Measurements from ENCODE around the gene MAP4K1. TPM values are rescaled to one million over a fixed set of nuclear protein-coding genes. Genes with fewer than 3 reads are reported as not detected.

MAP4K1 gene
- total RNA-seq, 4 donors from 2014 or later: 0.31 to 0.97 (median 0.78) TPM; not detected in 1

DNA sequence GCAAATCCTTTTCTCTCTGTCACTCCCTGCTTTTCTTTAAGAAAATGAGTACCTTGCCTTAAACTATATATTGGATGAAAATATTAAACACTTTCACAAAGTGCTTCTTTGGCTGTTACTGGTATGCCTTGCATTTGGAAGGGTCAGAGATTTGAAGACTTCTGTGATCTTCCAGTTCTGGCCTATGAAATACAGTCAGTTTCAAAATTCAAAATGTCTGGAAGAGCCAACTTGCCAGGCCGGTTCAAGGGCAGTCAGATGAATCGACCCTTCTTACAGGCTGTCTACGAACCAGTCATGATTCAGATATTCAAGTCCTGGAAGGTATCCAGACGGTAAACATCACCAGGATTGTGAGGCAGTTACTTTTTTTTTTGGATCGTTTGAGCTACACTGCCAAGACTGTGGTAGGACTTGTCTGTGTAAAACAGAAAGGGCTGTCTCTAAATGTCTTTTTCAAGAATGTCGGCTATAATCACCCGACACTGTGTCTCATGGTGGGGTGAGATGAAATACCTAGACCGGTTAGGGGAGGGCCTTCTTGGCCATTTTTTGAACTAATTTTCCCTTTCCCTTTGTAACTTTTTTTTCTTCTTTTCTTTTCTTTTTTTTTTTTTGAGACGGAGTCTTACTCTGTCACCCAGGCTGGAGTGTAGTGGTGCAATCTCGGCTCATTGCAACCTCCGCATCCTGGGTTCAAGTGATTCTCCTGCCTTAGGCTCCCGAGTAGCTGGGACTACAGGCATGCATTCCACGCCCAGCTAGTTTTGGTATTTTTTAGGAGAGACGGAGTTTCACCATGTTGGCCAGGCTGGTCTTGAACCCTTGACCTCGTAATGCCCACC lies 40.9 kb upstream of the MAP4K1 start:
- Histone ChIP-seq H3K9me3 (no peaks in the 10 kb centered on the region), H3K4me1 (peaks cover 97 to 98% of the 10 kb centered on the region in 2 donors), H3K4me3 (peak overlapping the region in 2 of 4 donors; percentile 12 to 18), H3K27ac (peak overlapping the region; percentile 98 to 100 (median 99)), H3K36me3 (no peaks in the 10 kb centered on the region), H3K27me3 (no peaks in the 10 kb centered on the region)
- DNase-seq (peak in 1 of 2 donors; percentile 59), ATAC-seq (peak; percentile 74 to 79)
- in situ Hi-C loops (cut with MboI; ENCODE audit: low sequenced_read_pairs in 4 of 4) (loop anchor here in 1 of 4 donors (25.0 kb wide), 1 partner anchor 1154 kb away; no protein-coding TSS in a partner anchor), intact Hi-C loops (cut with DNase I; ENCODE audit: low total_unique reads) (loop anchor here (1.0 to 10.0 kb wide), 3 partner anchors 26 to 746 kb away; partner anchors contain the start of gene ZFP36)
- TF ChIP-seq POLR2A (IDR thresholded peaks at IDR 0.05): peak in 1 of 2 donors; percentile 7
- TF ChIP-seq, protein P1, sequence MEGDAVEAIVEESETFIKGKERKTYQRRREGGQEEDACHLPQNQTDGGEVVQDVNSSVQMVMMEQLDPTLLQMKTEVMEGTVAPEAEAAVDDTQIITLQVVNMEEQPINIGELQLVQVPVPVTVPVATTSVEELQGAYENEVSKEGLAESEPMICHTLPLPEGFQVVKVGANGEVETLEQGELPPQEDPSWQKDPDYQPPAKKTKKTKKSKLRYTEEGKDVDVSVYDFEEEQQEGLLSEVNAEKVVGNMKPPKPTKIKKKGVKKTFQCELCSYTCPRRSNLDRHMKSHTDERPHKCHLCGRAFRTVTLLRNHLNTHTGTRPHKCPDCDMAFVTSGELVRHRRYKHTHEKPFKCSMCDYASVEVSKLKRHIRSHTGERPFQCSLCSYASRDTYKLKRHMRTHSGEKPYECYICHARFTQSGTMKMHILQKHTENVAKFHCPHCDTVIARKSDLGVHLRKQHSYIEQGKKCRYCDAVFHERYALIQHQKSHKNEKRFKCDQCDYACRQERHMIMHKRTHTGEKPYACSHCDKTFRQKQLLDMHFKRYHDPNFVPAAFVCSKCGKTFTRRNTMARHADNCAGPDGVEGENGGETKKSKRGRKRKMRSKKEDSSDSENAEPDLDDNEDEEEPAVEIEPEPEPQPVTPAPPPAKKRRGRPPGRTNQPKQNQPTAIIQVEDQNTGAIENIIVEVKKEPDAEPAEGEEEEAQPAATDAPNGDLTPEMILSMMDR (IDR thresholded peaks at IDR 0.05 in 4 of 5, conservative IDR thresholded peaks at IDR 0.05 in 1 of 5): no peak

DNA sequence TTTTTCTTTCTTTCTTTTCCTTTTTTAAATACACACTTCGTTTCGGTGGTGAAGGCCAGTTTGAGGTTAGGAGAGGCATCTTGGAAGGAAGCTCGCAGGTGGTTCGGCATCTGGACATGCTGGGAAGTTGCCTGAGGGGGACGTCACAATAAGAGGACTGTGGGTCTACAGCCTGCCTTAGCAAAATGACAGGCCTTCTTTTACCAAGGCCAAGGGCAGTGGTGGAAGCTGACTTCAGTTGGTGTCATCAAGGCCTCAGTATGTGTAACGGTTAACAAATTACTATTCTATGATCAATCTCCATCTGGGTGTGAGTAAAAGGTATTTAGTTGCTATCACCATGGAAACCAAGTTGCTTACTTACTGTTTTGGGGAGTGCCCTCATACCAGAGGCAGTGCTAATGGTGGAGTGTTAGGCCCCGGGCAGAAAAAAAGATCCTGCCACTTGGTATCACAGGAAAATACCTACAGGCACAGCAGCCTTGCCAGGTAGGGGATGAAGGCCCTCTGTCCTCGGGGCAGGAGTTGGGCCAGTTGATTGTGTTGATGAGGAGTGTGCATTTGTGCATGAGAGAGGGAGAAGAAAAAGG lies 40.0 kb upstream of the MAP4K1 start:
- TF ChIP-seq POLR2A (IDR thresholded peaks at IDR 0.05): no peak
- TF ChIP-seq, protein P1 (IDR thresholded peaks at IDR 0.05 in 4 of 5, conservative IDR thresholded peaks at IDR 0.05 in 1 of 5): no peak
- peak overlapping the region; percentile 98 to 100 (median 99) for H3K27ac ChIP-seq
- no peaks in the 10 kb centered on the region for H3K9me3 ChIP-seq
- ATAC-seq: no peak
- intact Hi-C loops (cut with DNase I; ENCODE audit: low total_unique reads) (loop anchor here (1.0 to 10.0 kb wide), 3 partner anchors 27 to 747 kb away; partner anchors contain the start of gene ZFP36), in situ Hi-C loops (cut with MboI; ENCODE audit: low sequenced_read_pairs in 4 of 4) (loop anchor here in 1 of 4 donors (25.0 kb wide), 1 partner anchor 1155 kb away; no protein-coding TSS in a partner anchor)
- peaks cover 96 to 98% of the 10 kb centered on the region in 2 donors for H3K4me1 ChIP-seq
- H3K4me3 ChIP-seq: no peak overlapping the region
- no peaks in the 10 kb centered on the region for H3K27me3 ChIP-seq
- no peak for DNase-seq
- no peaks in the 10 kb centered on the region for H3K36me3 ChIP-seq

DNA sequence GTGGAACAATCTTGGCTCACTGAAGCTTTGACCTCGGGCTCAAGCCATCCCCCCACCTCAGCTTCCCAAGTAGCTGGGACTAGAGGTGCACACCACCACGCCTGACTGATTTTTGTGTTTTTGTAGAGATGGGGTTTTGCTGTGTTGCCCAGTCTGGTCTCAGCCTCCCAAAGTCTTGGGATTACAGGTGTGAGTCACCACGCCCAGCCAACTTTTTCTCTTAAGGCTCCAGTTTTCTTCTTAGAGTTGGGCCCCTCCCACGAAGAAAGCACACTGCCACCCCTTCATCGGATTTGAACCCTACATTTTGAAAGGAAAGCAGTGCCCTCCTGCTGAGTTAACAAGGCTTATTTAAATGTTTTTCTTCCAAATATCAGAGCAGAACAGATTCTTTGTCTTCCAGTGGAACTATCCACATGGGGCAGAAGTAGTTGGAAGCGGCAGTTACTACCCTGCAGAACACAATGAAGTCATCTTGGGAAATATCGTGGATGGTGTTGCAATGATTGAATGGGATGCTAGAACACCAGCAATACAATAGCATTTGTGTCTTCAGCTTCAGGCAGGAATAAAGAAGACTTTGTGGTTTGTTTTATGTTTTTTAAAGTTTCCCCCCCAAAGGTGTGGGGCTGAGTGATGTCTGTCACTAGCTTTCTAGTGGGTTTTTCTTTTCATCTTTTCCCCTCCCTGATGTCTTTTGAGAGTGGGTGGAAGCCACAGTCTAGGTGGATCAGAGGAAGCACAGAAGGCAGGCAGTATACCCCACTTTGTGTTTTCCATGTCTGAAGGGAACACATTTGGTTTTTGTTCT lies 38.6 kb upstream of the MAP4K1 start:
- TF ChIP-seq, protein P1 (IDR thresholded peaks at IDR 0.05 in 4 of 5, conservative IDR thresholded peaks at IDR 0.05 in 1 of 5): no peak
- TF ChIP-seq POLR2A (IDR thresholded peaks at IDR 0.05): no peak
- peak in 1 of 2 donors; percentile 20 for ATAC-seq

More for the DNA sequence above, 38.6 kb upstream of the MAP4K1 start:
- Histone ChIP-seq H3K4me1 (peaks cover 96 to 98% of the 10 kb centered on the region in 2 donors), H3K27ac (peak overlapping the region; percentile 98 to 100 (median 99)), H3K9me3 (no peaks in the 10 kb centered on the region), H3K4me3 (no peak overlapping the region), H3K27me3 (no peaks in the 10 kb centered on the region), H3K36me3 (no peaks in the 10 kb centered on the region)
- intact Hi-C loops (cut with DNase I; ENCODE audit: low total_unique reads): loop anchor here (10.0 kb wide), 1 partner anchor 748 kb away; the partner anchor contains the start of gene ZFP36
- DNase-seq: no peak
- in situ Hi-C loops (cut with MboI; ENCODE audit: low sequenced_read_pairs in 4 of 4): loop anchor here in 1 of 4 donors (25.0 kb wide), 1 partner anchor 1156 kb away; no protein-coding TSS in a partner anchor

Measured in gastrocnemius medialis (tissue), 4 donors.